HepG2 (cell line): ENCODE results near the gene PITRM1. TPM values are rescaled to one million over a fixed set of nuclear protein-coding genes. Genes with fewer than 3 reads are reported as not detected.

ENCODE experiments used
- ATAC-seq: fragments of 200-7000 bp; cut with Tn5 transposase; 3 replicates; pipeline ENCODE4 v1.9.1; 2020; ENCODE audit warnings: mild to moderate bottlenecking, moderate library complexity
- BruUV-seq: library from RNA; stranded (reverse); fragments of 400-500 nt; replicated peaks from 2 replicates; lab custom pipeline; 2021; lab: Mats Ljungman, UMichigan
- CTCF ChIA-PET: fragments of 300-600 bp; formaldehyde crosslinking; extraction: SDS; loops from one replicate; lab custom pipeline; 2021; ENCODE audit warnings: low total read pairs, inconsistent platforms, low intra/inter-chr PET ratio; lab: Yijun Ruan, JAX
- POLR2A ChIA-PET: fragments of 350-600 bp; sonication (Branson Sonifier 250); formaldehyde crosslinking; loops from one replicate; lab custom pipeline; 2020; ENCODE audit warnings: antibody characterized with exemption, inconsistent platforms; lab: Yijun Ruan, JAX
- DNase-seq: peaks from one replicate; pipeline ENCODE4 v3.0.0-alpha.2; 2015; ENCODE audit warnings: low spot score
- FAIRE-seq: peaks from 3 replicates; lab custom pipeline; 2011; peaks lifted over from hg19 to GRCh38; lab: Jason Lieb, UNC
- H2AFZ ChIP-seq: one replicate; pipeline ENCODE4 v1.6.1; 2011; ENCODE audit warnings: low read length, inconsistent platforms
- H3K27ac ChIP-seq: fragments of 300-600 bp; 3 replicates; pipeline ENCODE4 v1.8.0; 2011; ENCODE audit warnings: mixed run types, mild to moderate bottlenecking, mixed read lengths, low read length, inconsistent platforms; ENCODE audit not compliant: insufficient read depth; ENCODE audit errors: extremely low read length
- H3K27me3 ChIP-seq, 2 experiments: fragments of 200-600 bp in 1 of 2; 2 replicates in 1 of 2; 3 replicates in 1 of 2; pipeline versions ENCODE4 v1.6.0 to v1.8.0; 2011; ENCODE audit warnings: low read length in 2 of 2, mild to moderate bottlenecking in 2 of 2, moderate library complexity in 2 of 2, inconsistent platforms in 1 of 2; ENCODE audit not compliant: insufficient read depth in 2 of 2, control insufficient read depth in 1 of 2
- H3K36me3 ChIP-seq, 2 experiments: fragments of 200-600 bp in 1 of 2; replicated peaks in 1 of 2; 2 replicates in 1 of 2; 3 replicates in 1 of 2; pipeline versions ENCODE4 v1.5.1 to v1.8.0; 2011; ENCODE audit warnings: low read length in 2 of 2, inconsistent platforms in 1 of 2; ENCODE audit not compliant: insufficient read depth in 2 of 2, control insufficient read depth in 1 of 2
- H3K4me1 ChIP-seq: 2 replicates; pipeline ENCODE4 v1.5.1; 2012; ENCODE audit warnings: low read length, inconsistent platforms; ENCODE audit not compliant: insufficient read depth
- H3K4me2 ChIP-seq: 2 replicates; pipeline ENCODE4 v1.6.0; 2011; ENCODE audit warnings: low read depth, low read length, inconsistent platforms
- H3K4me3 ChIP-seq, 3 experiments: fragments of 200-600 bp in 1 of 3; sonication (generic), shearing (Covaris generic) in 1 of 3; replicated peaks in 1 of 3; 2 replicates each; pipeline ENCODE4 v1.5.1; 2011 to 2016; ENCODE audit warnings: low read length in 3 of 3, inconsistent platforms in 2 of 3, low read depth in 2 of 3, mild to moderate bottlenecking in 2 of 3, control low read depth in 1 of 3, mixed read lengths in 1 of 3; ENCODE audit not compliant: insufficient read depth in 1 of 3
- H3K79me2 ChIP-seq: one replicate; pipeline ENCODE4 v1.6.1; 2011; ENCODE audit warnings: low read length, inconsistent platforms; ENCODE audit not compliant: insufficient read depth
- H3K9ac ChIP-seq: 2 replicates; pipeline ENCODE4 v1.6.0; 2011; ENCODE audit warnings: mild to moderate bottlenecking, low read depth, low read length, inconsistent platforms; ENCODE audit not compliant: insufficient read depth
- H3K9me3 ChIP-seq: 2 replicates; pipeline ENCODE4 v1.5.1; 2012; ENCODE audit warnings: mild to moderate bottlenecking, low read length
- H4K20me1 ChIP-seq: 2 replicates; pipeline ENCODE4 v1.6.0; 2011; ENCODE audit warnings: inconsistent platforms, mild to moderate bottlenecking, low read length, moderate library complexity; ENCODE audit not compliant: insufficient read depth
- BATF2 ChIP-seq: sonication (generic); formaldehyde crosslinking; IDR thresholded peaks from 2 replicates; pipeline ENCODE4 v1.8.0; 2022; ENCODE audit warnings: mild to moderate bottlenecking, missing genetic modification reagents, moderate library complexity
- CEBPZ ChIP-seq: IDR thresholded peaks from 2 replicates; pipeline ENCODE4 v1.6.1; 2012; ENCODE audit warnings: low read length, improper control_type of control experiment
- DRAP1 ChIP-seq: IDR thresholded peaks from 2 replicates; pipeline ENCODE4 v1.6.1; 2016; ENCODE audit warnings: missing genetic modification reagents, missing compliant biosample characterization
- HIVEP1 ChIP-seq: sonication (generic); formaldehyde crosslinking; IDR thresholded peaks from 2 replicates; pipeline ENCODE4 v1.4.0; 2020; ENCODE audit warnings: mild to moderate bottlenecking, missing genetic modification reagents
- ISX ChIP-seq: sonication (generic); formaldehyde crosslinking; conservative IDR thresholded peaks from 2 replicates; pipeline ENCODE4 v1.5.0; 2020; ENCODE audit warnings: missing genetic modification reagents
- MBNL3 ChIP-seq: fragments of 250-450 bp; sonication (Bioruptor Pico); conservative IDR thresholded peaks from 2 replicates; pipeline ENCODE4 v1.8.0; 2022; ENCODE audit warnings: mild to moderate bottlenecking, inconsistent platforms
- MED13 ChIP-seq: sonication (generic); formaldehyde crosslinking; IDR thresholded peaks from 2 replicates; pipeline ENCODE4 v1.5.0; 2020; ENCODE audit warnings: missing genetic modification reagents
- SKI ChIP-seq: fragments of 450-650 bp; IDR thresholded peaks from one replicate; pipeline ENCODE4 v1.6.1; 2018; ENCODE audit warnings: mild to moderate bottlenecking; ENCODE audit not compliant: partially characterized antibody
- SRY ChIP-seq: sonication (generic); formaldehyde crosslinking; IDR thresholded peaks from 2 replicates; pipeline ENCODE4 v1.8.0; 2022; ENCODE audit warnings: mild to moderate bottlenecking, missing genetic modification reagents
- SSRP1 ChIP-seq: IDR thresholded peaks from 2 replicates; pipeline ENCODE4 v1.6.1; 2016; ENCODE audit warnings: control low read depth
- ZFX ChIP-seq: sonication (generic); formaldehyde crosslinking; IDR thresholded peaks from 2 replicates; pipeline ENCODE4 v1.4.0; 2020; ENCODE audit warnings: mild to moderate bottlenecking, low read depth, missing genetic modification reagents, moderate library complexity
- ZNF512B ChIP-seq: sonication (generic); formaldehyde crosslinking; IDR thresholded peaks from 2 replicates; pipeline ENCODE4 v1.5.1; 2020; ENCODE audit warnings: missing genetic modification reagents, mild to moderate bottlenecking, borderline replicate concordance
- ZNF564 ChIP-seq: sonication (generic); formaldehyde crosslinking; IDR thresholded peaks from 2 replicates; pipeline ENCODE4 v1.8.1; 2023; ENCODE audit warnings: mild to moderate bottlenecking, missing genetic modification reagents
- WGBS: methylation state at CpG from one replicate; pipeline ENCODE4 v1.1.6; 2017; ENCODE audit warnings: low lambda C conversion rate; 5-methylcytosine and 5-hydroxymethylcytosine counted together
- in situ Hi-C: cut with HindIII; loops from 2 replicates; pipeline ENCODE4 v1.10.0; 2017; ENCODE audit warnings: low pct_unique_long_range_greater_than_20kb; ENCODE audit not compliant: extremely low pct_ligation_motif_present
- intact Hi-C: fragments of 100-400 bp; cut with micrococcal nuclease; formaldehyde crosslinking; loops from one replicate; pipeline ENCODE4 v1.10.0; 2022; ENCODE audit not compliant: unreplicated experiment
- polyA plus RNA-seq, 8 experiments: library from polyadenylated mRNA; depleted of rRNA in 3 of 8; stranded (reverse) in 7 of 8; unstranded in 1 of 8; fragments of >200 nt; fragmentation: Illumina TruSeq in 4 of 8; extraction: Trizol in 4 of 8; gene quantifications; 2 replicates each; pipeline versions ENCODE4 v1.2.1 to v1.2.3, GENCODE V29; 2011 to 2016; ENCODE audit warnings: low read depth in 4 of 8, missing spikeins in 1 of 8, mixed read lengths in 1 of 8; ENCODE audit not compliant: insufficient read depth in 1 of 8
- total RNA-seq, 5 experiments: library from RNA; depleted of rRNA; stranded (reverse); fragments of >200 nt; fragmentation: Illumina TruSeq; extraction: Trizol; gene quantifications; 2 replicates each; pipeline ENCODE4 v1.2.3, GENCODE V29; 2016; ENCODE audit warnings: low read depth in 1 of 5

The PITRM1 gene
- total and polyA plus RNA-seq, 2 of the 13 experiments (the other 11 are each of a cell fraction or from before 2014, with no cell fraction given), result 16.4 to 29.0 TPM

GRCh38 chr10:3166496-3167290, 5.9 kb downstream of the PITRM1 start (continued):
- TF ChIP-seq ZNF512B (CRISPR knock-in tag) (no peak), SSRP1 (CRISPR knock-in tag) (no peak), ISX (CRISPR knock-in tag) (no peak), ZNF564 (CRISPR knock-in tag) (no peak), ZFX (no peak), SKI (no peak), MBNL3 (CRISPR knock-in tag) (no peak)

- ChIA-PET CTCF (no interaction called here), POLR2A (interaction anchor here (1.3 kb wide), 1 partner anchor 8 kb away, joined by 3 read pairs; no protein-coding TSS in a partner anchor)
- WGBS, result 93% methylated on average over 9 of the region's 9 CpGs
- intact Hi-C loops (no loop called here), in situ Hi-C loops (no loop called here)
- Histone ChIP-seq H3K36me3 (peaks cover 14 to 53% of the 10 kb centered on the region in 2 experiments), H2AFZ (no peak overlapping the region), H3K27ac (no peak overlapping the region), H3K79me2 (no peaks in the 10 kb centered on the region), H3K9ac (no peak overlapping the region), H3K4me3 (no peak overlapping the region), H3K9me3 (no peaks in the 10 kb centered on the region), H3K4me1 (no peaks in the 10 kb centered on the region), H3K27me3 (no peaks in the 10 kb centered on the region), H3K4me2 (no peak overlapping the region), H4K20me1 (no peaks in the 10 kb centered on the region)
- TF ChIP-seq CEBPZ (no peak), HIVEP1 (CRISPR knock-in tag) (no peak), BATF2 (no peak), SRY (CRISPR knock-in tag) (no peak), MED13 (CRISPR knock-in tag) (no peak), DRAP1 (CRISPR knock-in tag) (no peak)
- FAIRE-seq (no peak), ATAC-seq (no peak), DNase-seq (no peak)
- BruUV-seq, result no TSS peak
Observed at GRCh38 chr10:3165196-3165595, 7.4 kb downstream of the PITRM1 start.
